SK-N-SH (cell line): ENCODE results near the gene PCDHGA1. TPM values are rescaled to one million over a fixed set of nuclear protein-coding genes. Genes with fewer than 3 reads are reported as not detected.
A peak's percentile ranks its signal among the peaks of the same experiment; 100 is the strongest.

Experiments used
- CTCF ChIA-PET: fragments of 300-600, 350-600 bp; formaldehyde crosslinking; extraction: SDS; loops from one replicate; lab custom pipeline; 2021; lab: Yijun Ruan, JAX
- POLR2A ChIA-PET: fragments of 350-600 bp; sonication (Branson Sonifier 250); formaldehyde crosslinking; extraction: SDS; loops from one replicate; lab custom pipeline; 2020; ENCODE audit warnings: antibody characterized with exemption, inconsistent platforms; lab: Yijun Ruan, JAX
- DNase-seq: peaks from one replicate; pipeline ENCODE4 v3.0.0; 2012
- H2AFZ ChIP-seq: fragments of 200-600 bp; sonication (generic); 2 replicates; pipeline ENCODE4 v1.8.1; 2016; ENCODE audit warnings: antibody characterized with exemption, mild to moderate bottlenecking, low read depth
- H3F3A ChIP-seq: fragments of 200-600 bp; sonication (generic); replicated peaks from 2 replicates; pipeline ENCODE3; 2016; ENCODE audit warnings: antibody characterized with exemption, mild to moderate bottlenecking; ENCODE audit not compliant: insufficient read depth
- H3K27ac ChIP-seq, 2 experiments: fragments of 200-500 bp in 1 of 2; fragments of 200-600 bp in 1 of 2; sonication (Bioruptor generic) in 1 of 2; sonication (generic), shearing (Covaris generic) in 1 of 2; 2 replicates each; pipeline versions ENCODE4 v1.5.1 to v1.6.1; 2014 to 2016; ENCODE audit warnings: low read depth in 2 of 2, inconsistent platforms in 1 of 2, low read length in 1 of 2, mild to moderate bottlenecking in 1 of 2, mixed read lengths in 1 of 2
- H3K27me3 ChIP-seq: fragments of 200-600 bp; sonication (generic), shearing (Covaris generic); 2 replicates; pipeline ENCODE4 v1.6.1; 2016; ENCODE audit warnings: mixed run types; ENCODE audit not compliant: insufficient read depth
- H3K36me3 ChIP-seq, 2 experiments: fragments of 200-500 bp in 1 of 2; fragments of 200-600 bp in 1 of 2; sonication (Bioruptor generic) in 1 of 2; sonication (generic) in 1 of 2; replicated peaks in 1 of 2; 2 replicates each; pipeline versions ENCODE3 to v1.5.1; 2014 to 2016; ENCODE audit warnings: low read length in 1 of 2, mild to moderate bottlenecking in 1 of 2; ENCODE audit not compliant: insufficient read depth in 2 of 2, control insufficient read depth in 1 of 2
- H3K4me1 ChIP-seq, 2 experiments: fragments of 200-500 bp in 1 of 2; fragments of 200-600 bp in 1 of 2; sonication (Bioruptor generic) in 1 of 2; sonication (generic), shearing (Covaris generic) in 1 of 2; 2 replicates each; pipeline versions ENCODE4 v1.5.1 to v1.6.1; 2014 to 2016; ENCODE audit warnings: low read depth in 1 of 2, low read length in 1 of 2, mixed run types in 1 of 2; ENCODE audit not compliant: insufficient read depth in 2 of 2, control insufficient read depth in 1 of 2
- H3K4me2 ChIP-seq: fragments of 200-600 bp; sonication (generic), shearing (Covaris generic); 2 replicates; pipeline ENCODE4 v1.6.1; 2017; ENCODE audit warnings: mixed run types
- H3K4me3 ChIP-seq, 2 experiments: fragments of 200-500 bp in 1 of 2; fragments of 200-600 bp in 1 of 2; sonication (Bioruptor generic) in 1 of 2; sonication (generic), shearing (Covaris generic) in 1 of 2; 2 replicates each; pipeline versions ENCODE4 v1.5.1 to v1.8.1; 2014 to 2016; ENCODE audit warnings: low read depth in 2 of 2, inconsistent platforms in 1 of 2, low read length in 1 of 2, mild to moderate bottlenecking in 1 of 2, mixed read lengths in 1 of 2, moderate library complexity in 1 of 2
- H3K79me2 ChIP-seq: fragments of 200-600 bp; sonication (generic); 2 replicates; pipeline ENCODE4 v1.8.1; 2017; ENCODE audit warnings: mild to moderate bottlenecking; ENCODE audit not compliant: insufficient read depth
- H3K9ac ChIP-seq: fragments of 200-600 bp; sonication (generic); 2 replicates; pipeline ENCODE4 v1.6.1; 2017; ENCODE audit warnings: mixed run types
- H3K9me2 ChIP-seq: fragments of 200-600 bp; sonication (generic); 2 replicates; pipeline ENCODE4 v1.6.1; 2017; ENCODE audit warnings: mixed run types
- H3K9me3 ChIP-seq: fragments of 200-600 bp; sonication (generic); 2 replicates; pipeline ENCODE4 v1.6.1; 2017; ENCODE audit warnings: mixed run types, mild to moderate bottlenecking, moderate library complexity
- H4K20me1 ChIP-seq: fragments of 200-600 bp; sonication (generic); 2 replicates; pipeline ENCODE4 v1.6.1; 2017; ENCODE audit warnings: mild to moderate bottlenecking, mixed run types; ENCODE audit not compliant: insufficient read depth
- CTCF ChIP-seq: fragments of 200-600 bp; sonication (generic); IDR thresholded peaks from 2 replicates; pipeline ENCODE4 v1.6.1; 2017; ENCODE audit warnings: antibody characterized with exemption, mild to moderate bottlenecking, moderate library complexity
- FOSL2 ChIP-seq: IDR thresholded peaks from 2 replicates; pipeline ENCODE4 v1.4.0; 2012; ENCODE audit warnings: low read depth, mild to moderate bottlenecking, moderate library complexity, borderline replicate concordance
- FOXJ3 ChIP-seq: sonication (generic); formaldehyde crosslinking; IDR thresholded peaks from 2 replicates; pipeline ENCODE4 v1.5.1; 2020; ENCODE audit warnings: mild to moderate bottlenecking, missing genetic modification reagents
- GABPA ChIP-seq: IDR thresholded peaks from 2 replicates; pipeline ENCODE4 v1.4.0; 2012; ENCODE audit warnings: low read depth, mild to moderate bottlenecking
- GATA2 ChIP-seq: sonication (generic); formaldehyde crosslinking; IDR thresholded peaks from 2 replicates; pipeline ENCODE4 v1.5.0; 2020; ENCODE audit warnings: mild to moderate bottlenecking, missing genetic modification reagents
- IRF3 ChIP-seq: fragments of 150-350 bp; IDR thresholded peaks from 2 replicates; pipeline ENCODE4 v1.6.1; 2016; ENCODE audit warnings: mild to moderate bottlenecking, low read depth, low read length
- MAX ChIP-seq: IDR thresholded peaks from 2 replicates; pipeline ENCODE4 v1.4.0; 2012; ENCODE audit warnings: low read depth
- PBX3 ChIP-seq: IDR thresholded peaks from 2 replicates; pipeline ENCODE4; 2012
- RCOR1 ChIP-seq: fragments of 150-350 bp; IDR thresholded peaks from 2 replicates; pipeline ENCODE4 v1.6.1; 2017; ENCODE audit warnings: antibody characterized with exemption, low read length
- RFX5 ChIP-seq: IDR thresholded peaks from 2 replicates; pipeline ENCODE4 v1.6.1; 2012; ENCODE audit warnings: mild to moderate bottlenecking, improper control_type of control experiment, low read length
- RXRA ChIP-seq: IDR thresholded peaks from 2 replicates; pipeline ENCODE4 v1.4.0; 2012; ENCODE audit warnings: low read depth, mild to moderate bottlenecking, borderline replicate concordance
- SIN3A ChIP-seq: IDR thresholded peaks from 2 replicates; pipeline ENCODE4 v1.6.1; 2012; ENCODE audit warnings: low read depth, mild to moderate bottlenecking, low read length, moderate library complexity, borderline replicate concordance
- TCF12 ChIP-seq: IDR thresholded peaks from 2 replicates; pipeline ENCODE4 v1.4.0; 2012
- USF2 ChIP-seq: fragments of 150-350 bp; IDR thresholded peaks from 2 replicates; pipeline ENCODE4 v1.6.1; 2017; ENCODE audit warnings: antibody characterized with exemption, low read length, low read depth, borderline replicate concordance
- WGBS: methylation state at CpG from one replicate; pipeline ENCODE4 v1.1.6; 2017; ENCODE audit warnings: low lambda C conversion rate; 5-methylcytosine and 5-hydroxymethylcytosine counted together
- polyA plus RNA-seq, 3 experiments: library from polyadenylated mRNA; depleted of rRNA; stranded (reverse); fragments of >200 nt; gene quantifications; 2 replicates each; pipeline ENCODE4 v1.2.3, GENCODE V29; 2012

The PCDHGA1 gene
- polyA plus RNA-seq, 1 of the 3 experiments (the other 2 are of a cell fraction) = 1.2 TPM

GRCh38 chr5:141484310-141484640, 154.0 kb downstream of the PCDHGA1 start:
- Histone ChIP-seq H3K9ac (no peak overlapping the region), H3K4me2 (peak overlapping the region; percentile 49; the same call in 1 of the 2 replicates), H3K4me1 (peaks cover 25 to 44% of the 10 kb centered on the region in 2 experiments; a peak in 3 of 4 replicates), H3K9me3 (no peaks in the 10 kb centered on the region), H3K27me3 (no peaks in the 10 kb centered on the region), H3K4me3 (peak overlapping the region in 1 of 2 experiments; percentile 42; a peak in 2 of 4 replicates), H3K36me3 (peaks cover 25 to 37% of the 10 kb centered on the region in 2 experiments), H3K9me2 (no peaks in the 10 kb centered on the region), H4K20me1 (peaks cover 57% of the 10 kb centered on the region), H3K79me2 (peaks cover 88% of the 10 kb centered on the region), H2AFZ (no peak overlapping the region), H3K27ac (peak overlapping the region; percentile 11 to 91; a peak in 2 of 4 replicates), H3F3A (peaks cover 9% of the 10 kb centered on the region)
- CTCF ChIA-PET = interaction anchor here (1.0 to 7.9 kb wide), 9 partner anchors 8 to 298 kb away, joined by 3 to 75 read pairs (median 13); partner anchors contain the start of gene PCDHGC3
- 33% methylated on average over 4 of the region's 4 CpGs for WGBS
- no peak for TF ChIP-seq SIN3A
- TF ChIP-seq IRF3 = no peak
- TF ChIP-seq GABPA = no peak
- no peak for TF ChIP-seq TCF12
- TF ChIP-seq RCOR1 = no peak
- TF ChIP-seq FOSL2 = no peak
- no peak for TF ChIP-seq USF2
- no peak for TF ChIP-seq GATA2
- TF ChIP-seq MAX = no peak
- TF ChIP-seq CTCF = no peak
- no peak for TF ChIP-seq RXRA
- no peak for TF ChIP-seq PBX3
- TF ChIP-seq FOXJ3 = no peak
- no peak for TF ChIP-seq RFX5
- POLR2A ChIA-PET = interaction anchor here (0.9 to 3.3 kb wide), 6 partner anchors 8 to 73 kb away, joined by 3 to 14 read pairs (median 6); partner anchors contain the start of gene PCDHGC3
- no peak for DNase-seq
